GM21576 (cell line): Measurements from ENCODE around the gene ZDHHC14.
"Not testable (repeated sequence)": the region's sequence is repeated elsewhere in the genome, so short reads cannot be mapped to it uniquely, and the experiment has no call there.

Experiments used
- ATAC-seq: cut with Tn5 transposase; IDR thresholded peaks from one replicate; pipeline ENCODE4 v1.9.1; 2021; ENCODE audit warnings: mild to moderate bottlenecking, moderate library complexity; ENCODE audit not compliant: unreplicated experiment

The ZDHHC14 gene

GRCh38 chr6:157461000-157461915, 80.3 kb downstream of the ZDHHC14 start:
- ATAC-seq, result peak; percentile 51

GRCh38 chr6:157462956-157463742, 82.2 kb downstream of the ZDHHC14 start:
- ATAC-seq, result no peak

DNA sequence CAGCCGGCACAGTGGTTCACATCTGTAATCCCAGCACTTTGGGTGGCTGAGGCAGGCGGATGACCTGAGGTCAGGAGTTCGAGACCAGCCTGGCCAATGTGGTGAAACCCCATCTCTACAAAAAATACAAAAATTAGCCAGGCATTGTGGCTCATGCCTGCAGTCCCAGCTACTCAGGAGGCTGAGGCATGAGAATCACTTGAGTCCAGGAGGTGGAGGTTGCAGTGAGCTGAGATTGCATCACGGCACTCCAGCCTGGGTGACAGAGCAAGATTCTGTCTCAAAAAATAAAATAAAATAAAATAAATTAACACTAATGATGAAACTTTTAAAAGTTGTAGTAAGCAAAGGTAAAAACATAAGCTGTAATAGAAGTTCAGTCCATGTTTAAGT, 82.7 kb downstream of the ZDHHC14 start:
- not testable (repeated sequence) for ATAC-seq

- peak; percentile 41 for ATAC-seq
These were observed 83.9 kb downstream of the ZDHHC14 start for GRCh38 chr6:157464653-157465535.

DNA sequence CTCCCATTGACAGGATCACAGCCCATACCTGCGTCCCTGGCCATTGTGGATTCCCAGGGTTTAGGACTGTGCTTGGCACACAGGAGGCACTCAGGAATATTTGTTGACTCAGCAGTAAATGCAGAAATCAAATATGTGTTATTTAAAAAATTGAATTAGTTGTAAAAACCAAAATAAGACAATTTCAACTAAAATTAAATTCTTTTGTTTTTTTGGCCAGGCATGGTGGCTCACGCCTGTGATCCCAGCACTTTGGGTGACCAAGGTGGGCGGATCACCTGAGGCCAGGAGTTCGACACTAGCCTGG, 85.3 kb downstream of the ZDHHC14 start:
- ATAC-seq, result no peak

GRCh38 chr6:157467339-157467738, 86.3 kb downstream of the ZDHHC14 start:
- not testable (repeated sequence) for ATAC-seq

- ATAC-seq, result no peak
These were observed 87.1 kb downstream of the ZDHHC14 start for GRCh38 chr6:157468054-157468453.

DNA sequence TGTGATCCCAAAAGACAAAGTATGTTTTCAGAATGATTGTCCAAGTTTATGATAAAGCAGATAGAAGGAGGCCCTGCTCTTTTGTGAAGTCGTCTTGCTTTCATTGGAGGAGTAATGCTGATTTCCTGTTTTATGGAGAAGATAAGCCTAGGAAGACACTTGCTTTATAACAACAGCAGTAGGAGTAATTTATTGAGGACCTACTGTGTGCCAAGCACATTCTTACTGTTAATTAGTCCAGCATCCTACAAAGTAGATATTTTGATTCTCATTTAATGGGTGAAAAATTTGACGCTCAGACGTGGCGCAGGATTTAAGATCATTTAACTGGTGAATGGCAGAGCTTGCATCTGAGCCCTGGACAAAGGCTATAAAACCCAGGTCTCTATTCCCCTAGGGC, 87.6 kb downstream of the ZDHHC14 start:
- no peak for ATAC-seq

DNA sequence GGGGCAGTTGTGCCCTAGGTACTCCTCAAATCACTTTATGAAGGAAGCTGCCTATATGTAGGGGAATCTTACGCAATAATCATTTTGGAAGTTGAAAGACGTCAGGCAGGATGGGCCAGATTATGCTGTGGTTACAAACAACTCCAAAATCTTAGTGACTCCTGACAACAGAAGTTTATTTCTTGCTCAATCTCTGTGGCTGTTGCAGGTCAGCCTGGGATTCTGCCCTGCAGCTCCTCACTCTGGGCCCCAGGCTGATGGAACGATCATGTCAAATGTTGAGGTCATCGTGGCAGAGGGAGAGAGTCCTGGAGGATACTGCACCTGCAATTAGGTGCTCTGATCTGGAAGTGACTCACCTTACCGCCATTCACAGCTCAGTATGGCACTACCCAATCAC, 88.4 kb downstream of the ZDHHC14 start:
- no peak for ATAC-seq

DNA sequence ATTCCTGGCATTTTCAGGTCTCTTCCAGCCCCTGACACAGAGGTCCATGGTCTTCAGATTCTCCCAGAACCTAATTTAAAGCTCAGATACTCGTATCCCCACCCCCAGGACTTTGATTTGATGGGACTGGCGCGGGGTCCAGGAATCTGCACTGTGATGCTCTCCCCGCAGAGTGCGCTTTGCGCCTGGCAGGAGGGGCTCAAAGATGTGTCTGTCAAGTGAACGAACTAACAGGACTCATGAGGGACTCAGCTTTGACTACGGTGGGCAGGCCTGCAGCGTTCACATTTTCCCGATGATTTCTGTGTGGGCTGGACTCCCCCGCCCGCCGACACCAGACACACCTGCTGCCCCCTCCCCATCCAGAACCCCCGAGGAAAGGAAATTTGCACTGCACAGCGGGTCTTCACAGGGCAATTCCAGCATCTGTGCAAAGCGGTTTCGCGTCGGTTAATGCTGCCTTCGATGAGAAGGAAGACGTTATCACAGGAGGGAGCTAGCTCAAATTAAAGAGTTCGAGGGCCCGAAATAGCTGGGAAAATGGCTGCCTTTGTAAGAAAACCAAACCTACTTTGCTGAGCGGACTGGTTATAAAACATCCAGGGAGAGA, 90.2 kb downstream of the ZDHHC14 start:
- ATAC-seq, result no peak

- ATAC-seq, result no peak
These were observed 91.1 kb downstream of the ZDHHC14 start for GRCh38 chr6:157471895-157472686.

GRCh38 chr6:157476797-157477196, 95.8 kb downstream of the ZDHHC14 start:
- ATAC-seq, result no peak

GRCh38 chr6:157478926-157479325, 97.9 kb downstream of the ZDHHC14 start:
- no peak for ATAC-seq

DNA sequence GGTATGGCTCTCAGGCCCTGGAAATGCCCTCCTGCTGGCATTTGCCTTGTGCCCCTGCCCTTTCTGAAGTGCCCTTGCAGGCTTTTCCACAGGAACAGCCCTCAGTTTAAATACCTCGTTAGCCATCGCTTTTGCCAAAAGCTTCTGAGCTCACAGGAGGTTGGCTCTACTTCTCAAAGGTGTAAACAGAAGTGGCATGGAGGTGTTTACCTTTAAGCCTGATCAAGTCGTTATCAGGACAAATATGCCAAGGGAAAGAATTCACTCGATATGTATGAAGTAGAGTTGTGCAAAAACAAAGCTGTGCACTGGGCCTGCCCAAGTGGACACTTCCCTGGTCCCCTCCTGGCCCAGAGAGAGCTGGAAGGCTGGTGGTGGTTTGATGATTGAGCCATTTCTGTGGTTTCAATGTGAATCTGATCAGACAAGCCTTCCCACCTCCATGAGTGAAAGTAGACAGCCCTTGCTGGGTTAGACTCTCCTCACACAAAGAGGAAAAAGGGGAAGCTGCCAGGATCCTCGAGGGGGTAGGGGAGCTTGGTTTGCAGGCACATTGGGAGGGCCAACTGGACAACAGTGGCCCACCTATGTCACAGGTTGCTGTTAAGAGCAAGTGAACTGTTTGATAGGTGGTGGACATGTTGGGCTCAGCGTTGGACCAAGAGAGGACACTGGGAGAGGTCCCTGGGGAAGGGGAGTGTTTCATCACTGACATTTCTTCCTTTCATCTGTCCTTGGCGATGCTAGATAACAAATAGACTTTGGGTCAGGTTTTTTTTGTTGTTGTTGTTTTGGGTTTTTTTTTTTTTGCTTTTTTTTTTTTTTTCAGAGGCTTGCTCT, 98.7 kb downstream of the ZDHHC14 start:
- no peak for ATAC-seq

GRCh38 chr6:157481189-157481864, 100.3 kb downstream of the ZDHHC14 start:
- ATAC-seq, result no peak

- ATAC-seq, result no peak
These were observed 100.9 kb downstream of the ZDHHC14 start for GRCh38 chr6:157481865-157482249.

DNA sequence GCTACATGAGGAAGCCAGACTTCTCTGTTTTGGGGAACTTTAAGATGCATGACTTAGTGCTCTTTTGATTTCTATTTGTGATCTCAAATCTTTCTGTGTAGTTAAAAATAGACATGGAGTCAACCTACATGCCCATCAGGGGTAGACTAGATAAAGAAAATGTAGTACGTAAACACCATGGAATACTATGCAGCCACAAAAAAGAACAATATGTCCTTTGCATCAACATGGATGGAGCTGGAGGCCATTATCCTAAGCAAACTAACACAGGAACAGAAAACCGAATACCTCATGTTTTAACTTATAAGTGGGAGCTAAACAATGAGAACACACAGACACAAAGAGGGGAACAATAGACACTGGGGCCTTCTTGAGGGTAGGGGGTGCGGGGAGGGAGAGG, 102.8 kb downstream of the ZDHHC14 start:
- no peak for ATAC-seq

DNA sequence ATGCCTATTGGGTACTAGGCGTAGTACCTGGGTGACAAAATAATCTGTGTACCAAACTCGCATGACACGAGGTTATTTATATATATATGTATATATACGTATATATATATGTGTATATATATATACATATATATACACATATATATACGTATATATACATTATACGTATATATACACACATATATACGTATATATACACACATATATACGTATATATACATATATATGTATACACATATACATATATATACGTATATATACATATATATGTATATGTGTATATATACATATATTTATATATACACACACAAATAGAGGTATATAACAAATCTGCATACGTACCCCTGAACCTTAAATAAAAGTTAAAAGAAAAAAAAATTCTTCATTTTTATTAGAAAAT, 103.2 kb downstream of the ZDHHC14 start:
- no peak for ATAC-seq

DNA sequence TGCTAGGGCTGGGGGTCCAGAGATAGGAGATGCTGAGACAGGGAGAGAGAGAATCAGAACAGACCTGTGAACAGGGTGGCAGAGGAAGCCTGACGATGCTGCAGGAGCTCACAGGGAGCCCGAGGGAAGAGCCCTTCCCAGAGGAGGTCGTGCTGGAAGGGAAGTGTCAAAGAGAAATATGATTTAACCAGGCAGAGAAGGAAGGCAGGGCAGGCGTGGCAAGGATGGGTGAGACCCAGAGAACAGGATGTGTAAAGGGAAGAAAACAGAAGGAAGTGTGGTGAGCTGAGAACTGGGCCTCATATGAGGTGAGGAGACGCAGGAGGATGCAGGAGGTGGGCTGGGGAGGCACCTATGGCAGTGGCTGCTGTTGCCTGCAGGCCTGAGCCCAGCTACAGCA, 105.6 kb downstream of the ZDHHC14 start:
- no peak for ATAC-seq
